Keratinocyte (primary cell): ENCODE results near the gene TEX36.

Source experiments
- CTCF ChIP-seq, 3 experiments: IDR thresholded peaks in 1 of 3; conservative IDR thresholded peaks in 1 of 3; optimal IDR thresholded peaks in 1 of 3; 2 replicates in 2 of 3; 3 replicates in 1 of 3; pipeline versions ENCODE3 to v1.5.1; 2011; ENCODE audit warnings: low read length in 3 of 3, mild to moderate bottlenecking in 3 of 3, moderate library complexity in 2 of 3, control low read depth in 1 of 3, inconsistent platforms in 1 of 3; ENCODE audit not compliant: insufficient read depth in 2 of 3; ENCODE audit errors: extremely low read depth in 1 of 3
- EZH2 ChIP-seq: IDR thresholded peaks from one replicate; pipeline ENCODE4 v1.6.1; 2012; ENCODE audit warnings: inconsistent platforms, mild to moderate bottlenecking, low read length, moderate library complexity

- TF ChIP-seq EZH2 (no peak), CTCF (optimal IDR thresholded peaks at IDR 0.05 in 1 of 3, IDR thresholded peaks at IDR 0.05 in 1 of 3, conservative IDR thresholded peaks at IDR 0.05 in 1 of 3; ENCODE audit: extremely low read depth in 1 of 3, insufficient read depth in 2 of 3, low read length in 3 of 3) (no peak)
Observed at GRCh38 chr10:125662584-125662983, 20.4 kb downstream of the TEX36 start.
